Fibroblast of lung (primary cell): ENCODE data around the gene MYBBP1A.

ENCODE experiments used
- EZH2 ChIP-seq: IDR thresholded peaks from 2 replicates; pipeline ENCODE4 v1.5.1; 2012; ENCODE audit warnings: low read length, control low read depth, mild to moderate bottlenecking; ENCODE audit errors: missing control alignments
- TF ChIP-seq, protein P1 (sequence below), 2 donors: IDR thresholded peaks in 1 of 2; conservative IDR thresholded peaks in 1 of 2; 1 replicate in 1 of 2; 2 replicates in 1 of 2; pipeline ENCODE4 v1.5.1; 2011 to 2012; ENCODE audit warnings: low read length in 2 of 2, control low read depth in 1 of 2, inconsistent platforms in 1 of 2, low read depth in 1 of 2, mild to moderate bottlenecking in 1 of 2

GRCh38 chr17:4488989-4489595 lies 66.1 kb downstream of the MYBBP1A start:
- TF ChIP-seq, protein P1, sequence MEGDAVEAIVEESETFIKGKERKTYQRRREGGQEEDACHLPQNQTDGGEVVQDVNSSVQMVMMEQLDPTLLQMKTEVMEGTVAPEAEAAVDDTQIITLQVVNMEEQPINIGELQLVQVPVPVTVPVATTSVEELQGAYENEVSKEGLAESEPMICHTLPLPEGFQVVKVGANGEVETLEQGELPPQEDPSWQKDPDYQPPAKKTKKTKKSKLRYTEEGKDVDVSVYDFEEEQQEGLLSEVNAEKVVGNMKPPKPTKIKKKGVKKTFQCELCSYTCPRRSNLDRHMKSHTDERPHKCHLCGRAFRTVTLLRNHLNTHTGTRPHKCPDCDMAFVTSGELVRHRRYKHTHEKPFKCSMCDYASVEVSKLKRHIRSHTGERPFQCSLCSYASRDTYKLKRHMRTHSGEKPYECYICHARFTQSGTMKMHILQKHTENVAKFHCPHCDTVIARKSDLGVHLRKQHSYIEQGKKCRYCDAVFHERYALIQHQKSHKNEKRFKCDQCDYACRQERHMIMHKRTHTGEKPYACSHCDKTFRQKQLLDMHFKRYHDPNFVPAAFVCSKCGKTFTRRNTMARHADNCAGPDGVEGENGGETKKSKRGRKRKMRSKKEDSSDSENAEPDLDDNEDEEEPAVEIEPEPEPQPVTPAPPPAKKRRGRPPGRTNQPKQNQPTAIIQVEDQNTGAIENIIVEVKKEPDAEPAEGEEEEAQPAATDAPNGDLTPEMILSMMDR (conservative IDR thresholded peaks at IDR 0.05 in 1 of 2, IDR thresholded peaks at IDR 0.05 in 1 of 2; ENCODE audit: low read depth in 1 of 2, low read length in 2 of 2): no peak
- TF ChIP-seq EZH2: no peak
